NCI-H2081 treated with DMSO at 0.1 percent for 48 hours (cell line): Measurements from ENCODE around the gene ZNF200.
"Not testable (repeated sequence)": the region's sequence is repeated elsewhere in the genome, so short reads cannot be mapped to it uniquely, and the experiment has no call there.

Experiments
- DNase-seq: peaks from one replicate; lab custom pipeline; 2025; lab: John Stamatoyannopoulos, UW

ZNF200 gene

GRCh38 chr16:3198334-3199072, 36.5 kb downstream of the ZNF200 start:
- DNase-seq = no peak

GRCh38 chr16:3197694-3198333, 37.1 kb downstream of the ZNF200 start:
- not testable (repeated sequence) for DNase-seq

- no peak for DNase-seq
Measured at GRCh38 chr16:3195975-3196374, 39.0 kb downstream of the ZNF200 start.

GRCh38 chr16:3194792-3195191, 40.2 kb downstream of the ZNF200 start:
- DNase-seq = no peak

GRCh38 chr16:3193221-3194212, 41.4 kb downstream of the ZNF200 start:
- DNase-seq = no peak

GRCh38 chr16:3192476-3193019, 42.4 kb downstream of the ZNF200 start:
- no peak for DNase-seq

GRCh38 chr16:3190949-3191353, 44.0 kb downstream of the ZNF200 start:
- DNase-seq = no peak

GRCh38 chr16:3189869-3190268, 45.1 kb downstream of the ZNF200 start:
- no peak for DNase-seq

GRCh38 chr16:3188925-3189825, 45.8 kb downstream of the ZNF200 start:
- no peak for DNase-seq

GRCh38 chr16:3188675-3188924, 46.4 kb downstream of the ZNF200 start:
- no peak for DNase-seq

GRCh38 chr16:3187798-3188674, 46.9 kb downstream of the ZNF200 start, which contains the start of gene OR1F1:
Gene OR1F1, plus strand, starts transcription at chr16:3188204.
- peak; percentile 54 for DNase-seq

GRCh38 chr16:3186946-3187690, 47.8 kb downstream of the ZNF200 start:
- no peak for DNase-seq

- no peak for DNase-seq
Measured at GRCh38 chr16:3183445-3184139, 51.4 kb downstream of the ZNF200 start.

GRCh38 chr16:3182608-3183444, 52.1 kb downstream of the ZNF200 start:
- no peak for DNase-seq

- not testable (repeated sequence) for DNase-seq
Measured at GRCh38 chr16:3182293-3182607, 52.7 kb downstream of the ZNF200 start.

- no peak for DNase-seq
Measured at GRCh38 chr16:3180445-3180878, 54.5 kb downstream of the ZNF200 start.

GRCh38 chr16:3179651-3180050, 55.3 kb downstream of the ZNF200 start:
- DNase-seq = no peak
